ENCODE measurements around the gene MEOX1.

The MEOX1 gene

GRCh38 chr17:43680461-43680860 lies 18.7 kb upstream of the MEOX1 start:
- no peak for TF ChIP-seq CTCF (IDR thresholded peaks at IDR 0.05)
- no peak for DNase-seq (ENCODE audit: low spot score)
- Histone ChIP-seq H3K27ac (no peak overlapping the region), H3K4me3 (no peak overlapping the region)

GRCh38 chr17:43679911-43680310 lies 18.2 kb upstream of the MEOX1 start:
- Histone ChIP-seq H3K27ac (no peak overlapping the region), H3K4me3 (no peak overlapping the region)
- no peak for DNase-seq (ENCODE audit: low spot score)
- TF ChIP-seq CTCF (IDR thresholded peaks at IDR 0.05) = no peak

GRCh38 chr17:43679401-43679800 lies 17.7 kb upstream of the MEOX1 start:
- Histone ChIP-seq H3K27ac (no peak overlapping the region), H3K4me3 (no peak overlapping the region)
- no peak for DNase-seq (ENCODE audit: low spot score)
- TF ChIP-seq CTCF (IDR thresholded peaks at IDR 0.05) = no peak

- DNase-seq (ENCODE audit: low spot score) = no peak
- Histone ChIP-seq H3K4me3 (no peak overlapping the region), H3K27ac (no peak overlapping the region)
- TF ChIP-seq CTCF (IDR thresholded peaks at IDR 0.05) = no peak
Measured at GRCh38 chr17:43676471-43676870, 14.7 kb upstream of the MEOX1 start.

- no peak overlapping the region for H3K4me3 ChIP-seq
- DNase-seq (ENCODE audit: low spot score) = no peak
- H3K27ac ChIP-seq = no peak overlapping the region
- no peak for TF ChIP-seq CTCF (IDR thresholded peaks at IDR 0.05)
Measured at GRCh38 chr17:43674394-43674793, 12.7 kb upstream of the MEOX1 start.

- DNase-seq (ENCODE audit: low spot score) = no peak
- peak; percentile 90 for TF ChIP-seq CTCF (IDR thresholded peaks at IDR 0.05)
- H3K27ac ChIP-seq = no peak overlapping the region
- H3K4me3 ChIP-seq = no peak overlapping the region
Measured at GRCh38 chr17:43673516-43674323, 12.0 kb upstream of the MEOX1 start.
